Adrenal gland (tissue), 12 donors: ENCODE data around the gene CRADD. TPM values are rescaled to one million over a fixed set of nuclear protein-coding genes. Genes with fewer than 3 reads are reported as not detected.

Experiments
- DNase-seq, 7 donors: peaks; one replicate each; pipeline ENCODE4 v3.0.0-alpha.2; 2019 to 2020
- H3K27ac ChIP-seq, 5 donors: fragments of 200-600 bp; sonication (generic) in 4 of 5; 1 replicate in 3 of 5; 2 replicates in 2 of 5; pipeline versions ENCODE4 v1.5.1 to v1.8.0; 2016 to 2020; ENCODE audit warnings: mild to moderate bottlenecking in 1 of 5
- H3K27me3 ChIP-seq: fragments of 200-600 bp; 2 replicates; pipeline ENCODE4 v1.8.0; 2021
- H3K36me3 ChIP-seq, 2 donors: fragments of 200-600 bp; replicated peaks in 1 of 2; 1 replicate in 1 of 2; 2 replicates in 1 of 2; pipeline versions ENCODE4 v1.5.1 to v1.8.0; 2018 to 2022
- H3K4me1 ChIP-seq, 2 donors: fragments of 200-600 bp; replicated peaks in 1 of 2; 1 replicate in 1 of 2; 2 replicates in 1 of 2; pipeline versions ENCODE4 v1.5.1 to v1.8.0; 2018 to 2021
- H3K4me3 ChIP-seq, 4 donors: fragments of 200-600 bp; sonication (generic) in 3 of 4; one replicate each; pipeline ENCODE4 v1.5.1; 2016 to 2018
- H3K9me3 ChIP-seq, 3 donors: fragments of 200-600 bp; sonication (generic) in 1 of 3; replicated peaks in 1 of 3; 1 replicate in 2 of 3; 2 replicates in 1 of 3; pipeline versions ENCODE4 v1.5.1 to v1.8.0; 2016 to 2021
- CTCF ChIP-seq, 6 experiments: fragments of 450-650 bp in 4 of 6; fragments of 200-600 bp in 2 of 6; sonication (generic) in 1 of 6; IDR thresholded peaks; 1 replicate in 5 of 6; 2 replicates in 1 of 6; pipeline versions ENCODE4 v1.5.1 to v1.8.0; 2016 to 2021; ENCODE audit warnings: antibody characterized with exemption in 6 of 6, mild to moderate bottlenecking in 2 of 6, moderate library complexity in 1 of 6
- POLR2A ChIP-seq, 2 donors: fragments of 450-650 bp; IDR thresholded peaks; one replicate each; pipeline ENCODE4 v1.6.1; 2017; ENCODE audit warnings: antibody characterized with exemption in 2 of 2, mild to moderate bottlenecking in 2 of 2, moderate library complexity in 1 of 2
- WGBS, 4 donors: extraction: QIAGEN DNeasy Blood & Tissue Kit in 2 of 4; methylation state at CpG; one replicate each; pipeline versions ENCODE4 v1.1.5 to v1.1.7; 2013 to 2017; 5-methylcytosine and 5-hydroxymethylcytosine counted together
- intact Hi-C, 2 donors: fragments of 100-400 bp; cut with DNase I; formaldehyde crosslinking; loops; one replicate each; pipeline versions ENCODE4 v1.14.1 to v1.15.0; 2022 to 2023
- polyA plus RNA-seq, 3 donors: library from polyadenylated mRNA; stranded (reverse); fragments of 200-250 nt in 2 of 3; fragments of 350-450 nt in 1 of 3; fragmentation: Illumina TruSeq in 1 of 3; extraction: RNeasy Lipid Tissue Mini Kit (QIAGEN cat#74804) in 1 of 3; gene quantifications; one replicate each; pipeline ENCODE4 v1.2.3, GENCODE V29; 2013 to 2014
- total RNA-seq, 9 donors: library from RNA; depleted of rRNA in 4 of 9; stranded (reverse); fragments of >200 nt in 4 of 9; fragments of 120-200 nt in 1 of 9; fragmentation: NEBNext Ultra II Directional in 1 of 9; extraction: Animal tissue kit (Norgen Biotek cat#: 25700) in 1 of 9; gene quantifications; one replicate each; pipeline versions ENCODE4 v1.1.0 to v1.2.4, GENCODE V29; 2013 to 2023
- donor health status: healthy with polysubstance abuse.
- donor health status: Bipolar disorder and iron deficiency.
- donor health status: DM: yes; HTN: yes; CAD: no.
- donor health status: DM: no; HTN: no; CAD: no.
- donor health status: DM: no; HTN: no; CAD: no.
- donor health status: DM: yes; HTN: yes; CAD: no.

CRADD gene
- total and polyA plus RNA-seq, 12 donors: 7.3 to 70.1 (median 35.8) TPM

GRCh38 chr12:93782853-93783252 is 105.7 kb downstream of the CRADD start:
- peaks cover 38 to 55% of the 10 kb centered on the region in 2 donors for H3K4me1 ChIP-seq
- no peaks in the 10 kb centered on the region for H3K36me3 ChIP-seq
- intact Hi-C loops: no loop called here
- H3K9me3 ChIP-seq: no peaks in the 10 kb centered on the region
- no peak for DNase-seq
- H3K27me3 ChIP-seq: no peaks in the 10 kb centered on the region
- H3K27ac ChIP-seq: peak overlapping the region in 1 of 5 donors; percentile 88
- TF ChIP-seq POLR2A (IDR thresholded peaks at IDR 0.05): no peak
- no peak for TF ChIP-seq CTCF (IDR thresholded peaks at IDR 0.05)
- no peak overlapping the region for H3K4me3 ChIP-seq
- 88 to 95% (median 91%) methylated on average over 1 of the region's 1 CpG for WGBS, 4 donors

GRCh38 chr12:93783832-93784231 is 106.7 kb downstream of the CRADD start:
- 34 to 48% (median 46%) methylated on average over 9 of the region's 9 CpGs for WGBS, 4 donors
- Histone ChIP-seq H3K27me3 (no peaks in the 10 kb centered on the region), H3K27ac (peak overlapping the region; percentile 74 to 97 (median 87)), H3K36me3 (no peaks in the 10 kb centered on the region), H3K4me1 (peaks cover 28 to 45% of the 10 kb centered on the region in 2 donors), H3K9me3 (no peaks in the 10 kb centered on the region), H3K4me3 (no peak overlapping the region)
- intact Hi-C loops: no loop called here
- no peak for TF ChIP-seq POLR2A (IDR thresholded peaks at IDR 0.05)
- no peak for TF ChIP-seq CTCF (IDR thresholded peaks at IDR 0.05)
- peak in 3 of 7 donors; percentile 23 to 75 (median 26) for DNase-seq

- Histone ChIP-seq H3K27ac (peak overlapping the region; percentile 74 to 97 (median 87)), H3K4me1 (peaks cover 25 to 39% of the 10 kb centered on the region in 2 donors)
Measured at GRCh38 chr12:93784339-93785086, 107.3 kb downstream of the CRADD start.

More at GRCh38 chr12:93784339-93785086, 107.3 kb downstream of the CRADD start:
- WGBS, 4 donors: 6 to 13% (median 10%) methylated on average over 9 of the region's 9 CpGs
- peak; percentile 73 to 95 (median 81) for DNase-seq
- H3K4me3 ChIP-seq: peak overlapping the region in 1 of 4 donors; percentile 21
- intact Hi-C loops: no loop called here
- no peaks in the 10 kb centered on the region for H3K9me3 ChIP-seq
- H3K36me3 ChIP-seq: no peaks in the 10 kb centered on the region
- TF ChIP-seq POLR2A (IDR thresholded peaks at IDR 0.05) (peak in 1 of 2 donors; percentile 64), CTCF (IDR thresholded peaks at IDR 0.05) (no peak)
- H3K27me3 ChIP-seq: no peaks in the 10 kb centered on the region
